B cell (primary cell): Measurements from ENCODE around the gene BBIP1. TPM values are rescaled to one million over a fixed set of nuclear protein-coding genes. Genes with fewer than 3 reads are reported as not detected.

ENCODE experiments used
- ATAC-seq: fragments of 200-7000 bp; cut with Tn5 transposase; one replicate; pipeline ENCODE4 v1.10.0; 2021; ENCODE audit warnings: low read depth, mild to moderate bottlenecking, moderate number of reproducible peaks, moderate library complexity
- CTCF ChIA-PET: fragments of 350-600 bp; sonication (Branson Sonifier 250); formaldehyde crosslinking; loops from one replicate; lab custom pipeline; 2021; ENCODE audit warnings: antibody characterized with exemption, inconsistent platforms; lab: Charles Lee
- POLR2A ChIA-PET: fragments of 350-600 bp; sonication (Branson Sonifier 250); formaldehyde crosslinking; loops from one replicate; lab custom pipeline; 2021; ENCODE audit warnings: antibody characterized with exemption; lab: Charles Lee
- DNase-seq: peaks from one replicate; pipeline ENCODE4 v3.0.0; 2013
- H2AFZ ChIP-seq: 2 replicates; pipeline ENCODE4 v1.6.1; 2012; ENCODE audit warnings: mild to moderate bottlenecking, low read depth, low read length; ENCODE audit not compliant: insufficient read depth, poor library complexity, severe bottlenecking
- H3K27ac ChIP-seq, 2 donors: 1 replicate in 1 of 2; 2 replicates in 1 of 2; pipeline ENCODE4 v1.5.1; 2012 to 2013; ENCODE audit warnings: low read length in 2 of 2, mild to moderate bottlenecking in 2 of 2, moderate library complexity in 1 of 2
- H3K27me3 ChIP-seq, 4 experiments: fragments of 200-600 bp in 1 of 4; sonication (generic) in 1 of 4; replicated peaks in 1 of 4; 1 replicate in 2 of 4; 2 replicates in 2 of 4; pipeline versions ENCODE4 v1.6.1 to v1.7.0; 2013 to 2016; ENCODE audit warnings: low read length in 3 of 4, mild to moderate bottlenecking in 2 of 4, mixed read lengths in 1 of 4, moderate library complexity in 1 of 4; ENCODE audit not compliant: insufficient read depth in 4 of 4, control insufficient read depth in 3 of 4; ENCODE audit errors: control extremely low read depth in 1 of 4
- H3K36me3 ChIP-seq, 2 experiments: replicated peaks in 1 of 2; 1 replicate in 1 of 2; 2 replicates in 1 of 2; pipeline versions ENCODE4 v1.6.1 to v1.7.1; 2013; ENCODE audit warnings: low read length in 1 of 2; ENCODE audit not compliant: insufficient read depth in 2 of 2, control insufficient read depth in 1 of 2; ENCODE audit errors: control extremely low read depth in 1 of 2, extremely low read depth in 1 of 2
- H3K4me1 ChIP-seq, 2 donors: fragments of 200-600 bp in 1 of 2; sonication (generic) in 1 of 2; 1 replicate in 1 of 2; 2 replicates in 1 of 2; pipeline versions ENCODE4 v1.5.1 to v1.6.1; 2013 to 2017; ENCODE audit warnings: low read length in 2 of 2; ENCODE audit not compliant: control insufficient read depth in 2 of 2, insufficient read depth in 2 of 2
- H3K4me2 ChIP-seq: replicated peaks from 2 replicates; pipeline ENCODE3; 2012; ENCODE audit warnings: mild to moderate bottlenecking, low read depth, low read length; ENCODE audit not compliant: poor library complexity, severe bottlenecking
- H3K4me3 ChIP-seq, 5 experiments: fragments of 200-600 bp in 1 of 5; sonication (generic) in 1 of 5; 1 replicate in 3 of 5; 2 replicates in 2 of 5; pipeline versions ENCODE4 v1.5.1 to v1.7.0; 2011 to 2016; ENCODE audit warnings: low read length in 4 of 5, mild to moderate bottlenecking in 4 of 5, low read depth in 2 of 5, control low read depth in 1 of 5, moderate library complexity in 1 of 5; ENCODE audit not compliant: insufficient read depth in 1 of 5; ENCODE audit errors: control extremely low read depth in 1 of 5, extremely low read depth in 1 of 5
- H3K79me2 ChIP-seq: fragments of 200-600 bp; sonication (generic); one replicate; pipeline ENCODE4 v1.6.0; 2016; ENCODE audit warnings: low read length; ENCODE audit not compliant: control insufficient read depth, insufficient read depth
- H3K9ac ChIP-seq: fragments of 200-600 bp; sonication (generic); 2 replicates; pipeline ENCODE4 v1.6.1; 2017; ENCODE audit warnings: mild to moderate bottlenecking, low read length, moderate library complexity
- H3K9me3 ChIP-seq, 3 donors: one replicate each; pipeline versions ENCODE4 v1.6.1 to v1.7.1; 2013; ENCODE audit warnings: low read length in 2 of 3; ENCODE audit not compliant: control insufficient read depth in 2 of 3, insufficient read depth in 1 of 3; ENCODE audit errors: control extremely low read depth in 1 of 3
- H4K20me1 ChIP-seq: 2 replicates; pipeline ENCODE4 v1.6.0; 2012; ENCODE audit warnings: mild to moderate bottlenecking, low read length; ENCODE audit not compliant: insufficient read depth, control insufficient read depth, poor library complexity, severe bottlenecking
- H3K27ac Mint-ChIP-seq: one replicate; pipeline ENCODE4 v1.8.0; 2021; ENCODE audit warnings: mixed read lengths
- H3K27me3 Mint-ChIP-seq: one replicate; pipeline ENCODE4 v1.8.0; 2021; ENCODE audit warnings: mixed read lengths
- H3K4me1 Mint-ChIP-seq: one replicate; pipeline ENCODE4 v1.8.0; 2021; ENCODE audit warnings: mixed read lengths
- H3K4me3 Mint-ChIP-seq: one replicate; pipeline ENCODE4 v1.8.0; 2021; ENCODE audit warnings: mixed read lengths
- H3K9me3 Mint-ChIP-seq: one replicate; pipeline ENCODE4 v1.8.0; 2022; ENCODE audit warnings: mixed read lengths; ENCODE audit not compliant: insufficient read depth
- EZH2 ChIP-seq: IDR thresholded peaks from 2 replicates; pipeline ENCODE4 v1.6.1; 2012; ENCODE audit warnings: borderline replicate concordance, low read depth, mild to moderate bottlenecking, moderate library complexity, low read length; ENCODE audit not compliant: insufficient read depth, poor library complexity, severe bottlenecking
- WGBS: methylation state at CpG from one replicate; pipeline ENCODE4 v1.1.5; 2013; ENCODE audit warnings: missing lambda C conversion rate; ENCODE audit not compliant: insufficient coverage; 5-methylcytosine and 5-hydroxymethylcytosine counted together
- intact Hi-C: fragments of 100-400 bp; cut with micrococcal nuclease; formaldehyde crosslinking; loops from one replicate; pipeline ENCODE4 v1.10.0; 2022
- polyA plus RNA-seq: library from polyadenylated mRNA; depleted of rRNA; stranded (reverse); fragments of >200 nt; gene quantifications from 2 replicates; pipeline ENCODE4 v1.2.3, GENCODE V29; 2012
- total RNA-seq, 2 donors: library from RNA; stranded (reverse); fragments of 120-200 nt in 1 of 2; gene quantifications; 1 replicate in 1 of 2; 2 replicates in 1 of 2; pipeline versions ENCODE4 v1.2.3 to v1.2.4, GENCODE V29; 2013 to 2022
- TF ChIP-seq, protein P1 (sequence below): fragments of 200-600 bp; IDR thresholded peaks from one replicate; pipeline ENCODE4 v1.8.0; 2022; ENCODE audit warnings: antibody characterized with exemption, mild to moderate bottlenecking

The BBIP1 gene
- total and polyA plus RNA-seq, 2 donors (not counting 1 experiment from before 2014, with no cell fraction given): 10.6 to 46.1 TPM

DNA sequence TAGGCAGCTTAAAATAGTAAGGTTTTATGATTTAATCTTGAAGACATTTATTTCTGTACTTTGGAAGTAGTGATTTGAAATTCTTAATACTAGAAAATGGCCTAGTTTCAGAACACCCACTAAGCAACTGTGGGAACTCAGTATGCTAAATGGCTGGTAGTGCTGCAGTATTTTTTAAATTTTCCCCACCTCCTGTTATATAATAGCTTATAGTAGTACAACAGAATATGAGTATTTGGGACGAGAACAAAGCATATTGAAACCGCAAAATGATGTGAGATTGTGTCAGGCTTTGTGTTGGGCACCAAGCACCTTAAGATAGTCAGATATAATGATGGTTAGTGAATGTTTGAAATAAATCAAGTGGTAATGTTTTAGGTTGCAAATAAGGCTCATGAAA lies 8.5 kb upstream of the BBIP1 start:
- H3K27ac ChIP-seq: no peak overlapping the region
- WGBS: 100% methylated on average over 2 of the region's 2 CpGs
- POLR2A ChIA-PET: no interaction called here
- H2AFZ ChIP-seq: no peak overlapping the region
- intact Hi-C loops: no loop called here
- no peak overlapping the region for H3K9ac ChIP-seq
- H3K4me1 ChIP-seq: peaks cover 33 to 72% of the 10 kb centered on the region in 2 donors
- H3K36me3 ChIP-seq: peaks cover 0 to 2% of the 10 kb centered on the region in 2 experiments
- peaks cover 100% of the 10 kb centered on the region for H3K79me2 ChIP-seq
- no peak for TF ChIP-seq EZH2
- TF ChIP-seq, protein P1, sequence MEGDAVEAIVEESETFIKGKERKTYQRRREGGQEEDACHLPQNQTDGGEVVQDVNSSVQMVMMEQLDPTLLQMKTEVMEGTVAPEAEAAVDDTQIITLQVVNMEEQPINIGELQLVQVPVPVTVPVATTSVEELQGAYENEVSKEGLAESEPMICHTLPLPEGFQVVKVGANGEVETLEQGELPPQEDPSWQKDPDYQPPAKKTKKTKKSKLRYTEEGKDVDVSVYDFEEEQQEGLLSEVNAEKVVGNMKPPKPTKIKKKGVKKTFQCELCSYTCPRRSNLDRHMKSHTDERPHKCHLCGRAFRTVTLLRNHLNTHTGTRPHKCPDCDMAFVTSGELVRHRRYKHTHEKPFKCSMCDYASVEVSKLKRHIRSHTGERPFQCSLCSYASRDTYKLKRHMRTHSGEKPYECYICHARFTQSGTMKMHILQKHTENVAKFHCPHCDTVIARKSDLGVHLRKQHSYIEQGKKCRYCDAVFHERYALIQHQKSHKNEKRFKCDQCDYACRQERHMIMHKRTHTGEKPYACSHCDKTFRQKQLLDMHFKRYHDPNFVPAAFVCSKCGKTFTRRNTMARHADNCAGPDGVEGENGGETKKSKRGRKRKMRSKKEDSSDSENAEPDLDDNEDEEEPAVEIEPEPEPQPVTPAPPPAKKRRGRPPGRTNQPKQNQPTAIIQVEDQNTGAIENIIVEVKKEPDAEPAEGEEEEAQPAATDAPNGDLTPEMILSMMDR: no peak
- ATAC-seq (no peak), DNase-seq (no peak)
- H3K4me3 ChIP-seq: no peak overlapping the region
- no peaks in the 10 kb centered on the region for H3K27me3 ChIP-seq
- peaks cover 81% of the 10 kb centered on the region for H4K20me1 ChIP-seq
- CTCF ChIA-PET: interaction anchor here (0.6 to 1.4 kb wide), 2 partner anchors 18 to 255 kb away, joined by 3 read pairs; no protein-coding TSS in a partner anchor
- Mint-ChIP-seq H3K27me3 (no peaks in the 10 kb centered on the region), H3K9me3 (no peaks in the 10 kb centered on the region), H3K4me3 (no peak overlapping the region), H3K4me1 (peaks cover 48% of the 10 kb centered on the region), H3K27ac (no peak overlapping the region)
- H3K4me2 ChIP-seq: no peak overlapping the region
- no peaks in the 10 kb centered on the region for H3K9me3 ChIP-seq

DNA sequence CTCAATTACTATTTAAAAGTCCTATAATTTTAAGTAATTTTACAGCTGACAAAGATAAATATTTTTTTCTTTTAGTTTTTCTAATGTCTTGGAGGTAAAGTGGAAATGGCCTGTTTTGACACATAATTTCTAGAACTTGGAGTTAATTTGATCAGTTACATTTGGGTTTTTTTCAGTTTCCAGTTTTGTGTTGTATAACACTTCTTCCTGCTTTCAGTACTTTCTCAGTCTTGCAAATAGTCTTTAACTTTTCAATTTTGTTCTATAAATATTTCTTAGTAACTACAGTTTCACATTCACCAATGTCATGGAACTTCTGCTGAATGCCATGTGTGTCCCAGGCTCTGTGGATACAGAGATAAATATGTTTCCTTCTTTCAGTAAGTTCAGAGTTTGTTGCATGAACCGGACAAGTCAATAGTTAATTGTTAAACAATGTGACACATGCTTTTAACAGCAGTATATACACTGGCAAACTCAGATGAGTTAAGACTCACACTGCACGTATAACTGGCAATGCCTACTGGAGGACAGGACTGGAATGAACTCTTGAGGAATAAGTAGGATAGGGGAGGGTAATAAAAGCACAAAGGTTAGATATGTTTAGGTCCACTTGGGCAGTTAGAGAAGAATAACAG lies 5.0 kb upstream of the BBIP1 start:
- no peaks in the 10 kb centered on the region for H3K27me3 Mint-ChIP-seq
- no peaks in the 10 kb centered on the region for H3K9me3 ChIP-seq
- no peak overlapping the region for H2AFZ ChIP-seq
- H3K4me3 Mint-ChIP-seq: peak overlapping the region; percentile 68
- peak overlapping the region in 1 of 2 donors; percentile 53 for H3K27ac ChIP-seq
- DNase-seq (no peak), ATAC-seq (no peak)
- H3K9ac ChIP-seq: no peak overlapping the region
- H3K27ac Mint-ChIP-seq: peak overlapping the region; percentile 69
- H3K4me3 ChIP-seq: no peak overlapping the region
- no peaks in the 10 kb centered on the region for H3K27me3 ChIP-seq
- intact Hi-C loops: loop anchor here (5.0 kb wide), 3 partner anchors 48 to 78 kb away; no protein-coding TSS in a partner anchor
- TF ChIP-seq, protein P1: no peak
- TF ChIP-seq EZH2: no peak
- H3K4me1 Mint-ChIP-seq: peaks cover 58% of the 10 kb centered on the region
- H3K4me1 ChIP-seq: peaks cover 23 to 63% of the 10 kb centered on the region in 2 donors
- 71% methylated on average over 1 of the region's 2 CpGs for WGBS
- no peaks in the 10 kb centered on the region for H3K9me3 Mint-ChIP-seq
- ChIA-PET POLR2A (no interaction called here), CTCF (interaction anchor here (1.2 kb wide), 1 partner anchor 121 kb away, joined by 4 read pairs; no protein-coding TSS in a partner anchor)
- H3K4me2 ChIP-seq: peak overlapping the region; percentile 27
- H4K20me1 ChIP-seq: peaks cover 57% of the 10 kb centered on the region
- H3K36me3 ChIP-seq: peaks cover 0 to 2% of the 10 kb centered on the region in 2 experiments
- H3K79me2 ChIP-seq: peaks cover 90% of the 10 kb centered on the region
